HG03280 (cell line): Measurements from ENCODE around the gene RNU5D-1.
"Not testable (repeated sequence)": the region's sequence is repeated elsewhere in the genome, so short reads cannot be mapped to it uniquely, and the experiment has no call there.

ENCODE experiments used
- ATAC-seq: cut with Tn5 transposase; IDR thresholded peaks from one replicate; pipeline ENCODE4 v1.9.1; 2021; ENCODE audit warnings: mild to moderate bottlenecking, moderate library complexity; ENCODE audit not compliant: unreplicated experiment

Gene RNU5D-1

DNA sequence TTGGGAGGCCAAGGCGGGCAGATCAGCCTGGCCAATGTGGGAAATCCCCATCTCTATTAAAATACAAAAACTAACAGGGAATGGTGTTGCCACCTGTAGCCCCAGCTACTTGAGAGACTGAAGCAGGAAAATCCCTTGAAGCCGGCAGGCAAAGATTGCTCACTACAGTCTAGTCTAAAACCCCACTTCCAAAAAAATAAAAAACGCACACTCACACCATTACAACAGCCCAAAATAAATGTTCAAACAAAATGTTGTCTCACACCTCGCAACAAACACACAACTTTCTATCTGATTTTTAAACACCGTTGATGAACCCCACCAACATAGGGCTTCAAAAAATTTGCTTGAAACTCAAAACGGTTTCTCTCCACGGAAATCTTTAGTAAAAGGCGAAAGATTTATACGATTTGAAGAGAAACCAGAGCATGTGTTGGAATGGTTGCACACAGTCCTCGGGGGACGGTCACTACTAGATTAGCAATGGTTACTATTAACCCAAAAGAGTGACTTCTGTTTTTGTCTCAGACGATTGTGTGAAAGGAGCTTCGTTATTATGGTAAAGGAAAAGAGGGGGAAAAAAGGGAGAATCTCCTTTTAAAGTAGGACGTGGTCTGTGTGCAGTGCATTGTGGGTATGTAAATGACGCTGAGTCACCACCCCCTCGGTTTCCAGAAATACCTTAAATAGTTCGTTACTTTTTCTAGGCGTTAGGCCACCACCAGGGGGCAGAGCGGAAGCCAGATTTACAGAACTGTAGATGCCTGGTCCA lies at the start of gene RNU5D-1:
RNU5D-1 (minus strand) TSS at position 430 of the 772 bp plus-strand sequence.
- peak; percentile 59 for ATAC-seq

DNA sequence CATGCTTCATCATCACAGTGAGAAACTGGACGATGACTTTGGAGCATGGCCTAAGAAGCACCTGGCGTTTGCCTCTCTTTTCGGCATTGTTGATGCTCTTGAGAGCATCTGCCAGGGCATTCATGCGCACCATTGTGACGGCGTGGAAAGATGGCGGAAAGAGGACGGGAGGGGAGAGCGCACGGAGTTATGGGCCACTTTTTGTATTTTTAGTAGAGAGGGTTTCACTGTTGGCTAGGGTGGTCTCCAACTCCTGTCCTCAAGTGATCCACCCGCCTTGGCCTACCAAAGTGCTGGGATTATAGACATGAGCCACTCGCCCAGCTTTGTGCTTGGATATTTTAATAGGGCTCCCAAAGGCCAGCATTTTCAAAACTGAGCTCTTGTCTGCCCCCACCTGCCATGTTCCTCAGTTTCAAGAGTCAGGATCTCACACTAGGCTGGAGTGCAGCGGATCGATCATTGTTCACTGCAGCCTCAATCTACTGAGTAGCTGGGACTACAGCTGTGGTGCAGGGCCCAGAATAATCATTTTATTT lies 49.7 kb upstream of the RNU5D-1 start:
- ATAC-seq, result no peak

DNA sequence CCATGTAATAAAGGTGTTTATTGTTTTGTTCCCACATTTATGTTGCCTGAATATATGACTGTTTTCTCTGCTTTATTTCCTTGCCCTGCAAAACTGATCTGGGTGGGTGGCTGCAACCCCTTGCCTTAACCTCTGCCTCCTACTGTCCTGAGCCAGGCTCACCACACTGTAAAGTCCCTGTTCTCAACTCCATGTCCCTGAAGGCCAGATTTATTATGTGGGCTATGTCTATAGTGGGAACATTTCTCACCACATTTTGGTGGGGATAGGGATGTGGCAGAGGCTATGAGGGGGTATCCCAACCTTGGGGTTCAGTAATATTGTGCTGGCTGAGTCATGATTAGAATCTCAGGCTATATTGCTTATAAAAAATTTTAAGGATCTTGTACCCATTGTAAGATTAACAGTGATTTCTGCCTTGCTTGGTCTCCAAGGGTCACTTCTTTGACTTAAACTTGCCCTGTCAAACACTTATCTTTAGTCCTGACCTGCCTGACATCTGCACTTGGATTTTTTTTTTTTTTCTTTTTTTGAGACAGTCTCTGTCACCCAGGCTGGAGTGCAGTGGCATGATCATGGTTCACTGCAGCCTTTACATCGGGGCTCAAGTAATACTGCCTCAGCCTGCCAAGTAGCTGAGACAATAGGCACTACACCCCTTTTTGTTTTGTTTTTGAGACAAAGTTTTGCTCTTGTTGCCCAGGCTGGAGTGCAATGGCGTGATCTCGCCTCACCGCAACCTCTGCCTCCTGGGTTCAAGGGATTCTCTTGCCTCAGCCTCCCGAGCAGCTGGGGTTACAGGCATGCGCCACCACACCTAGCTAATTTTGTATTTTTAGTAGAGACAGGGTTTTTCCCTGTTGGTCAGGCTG lies 48.0 kb upstream of the RNU5D-1 start:
- ATAC-seq, result no peak

DNA sequence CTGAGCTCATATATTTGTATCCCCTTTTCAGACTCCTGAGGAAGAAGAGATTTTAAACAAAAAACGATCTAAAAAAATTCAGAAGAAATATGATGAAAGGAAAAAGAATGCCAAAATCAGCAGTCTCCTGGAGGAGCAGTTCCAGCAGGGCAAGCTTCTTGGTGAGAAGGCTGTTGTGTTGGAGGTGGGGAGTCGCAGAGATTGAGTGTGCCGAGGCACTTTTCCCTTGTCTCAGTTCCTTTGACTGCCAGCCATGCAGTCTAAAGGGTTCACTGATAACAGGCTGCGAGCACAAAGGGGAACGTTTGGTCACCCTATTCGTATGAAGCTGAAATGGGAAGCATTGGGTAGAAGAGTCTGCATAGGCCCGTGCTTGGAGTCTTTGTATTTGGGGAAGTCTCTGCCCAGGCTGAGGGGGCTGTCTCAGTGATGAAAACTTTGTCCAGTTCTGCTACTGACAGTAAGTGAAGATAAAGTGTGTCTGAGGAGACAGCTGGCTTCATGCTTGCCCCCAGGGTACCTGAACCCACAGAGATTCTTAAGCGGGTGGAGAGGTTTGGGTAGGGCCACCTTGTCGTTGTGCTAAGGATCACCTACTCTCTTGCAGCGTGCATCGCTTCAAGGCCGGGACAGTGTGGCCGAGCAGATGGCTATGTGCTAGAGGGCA lies 47.1 kb upstream of the RNU5D-1 start:
- ATAC-seq, result no peak

DNA sequence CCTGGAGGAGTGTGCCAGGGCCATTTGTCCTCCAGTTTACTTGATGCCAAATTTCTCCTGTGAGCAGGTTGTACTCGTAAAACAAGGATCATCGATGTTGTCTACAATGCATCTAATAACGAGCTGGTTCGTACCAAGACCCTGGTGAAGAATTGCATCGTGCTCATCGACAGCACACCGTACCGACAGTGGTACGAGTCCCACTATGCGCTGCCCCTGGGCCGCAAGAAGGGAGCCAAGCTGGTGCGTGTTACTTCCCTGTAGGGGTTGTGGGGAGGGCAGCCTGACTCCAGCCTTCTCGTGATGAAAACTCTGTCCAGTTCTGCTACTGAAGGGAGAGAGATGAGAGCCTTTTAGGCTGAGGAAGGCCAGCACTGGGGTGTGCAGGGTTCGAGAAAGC lies 46.6 kb upstream of the RNU5D-1 start:
- no peak for ATAC-seq

DNA sequence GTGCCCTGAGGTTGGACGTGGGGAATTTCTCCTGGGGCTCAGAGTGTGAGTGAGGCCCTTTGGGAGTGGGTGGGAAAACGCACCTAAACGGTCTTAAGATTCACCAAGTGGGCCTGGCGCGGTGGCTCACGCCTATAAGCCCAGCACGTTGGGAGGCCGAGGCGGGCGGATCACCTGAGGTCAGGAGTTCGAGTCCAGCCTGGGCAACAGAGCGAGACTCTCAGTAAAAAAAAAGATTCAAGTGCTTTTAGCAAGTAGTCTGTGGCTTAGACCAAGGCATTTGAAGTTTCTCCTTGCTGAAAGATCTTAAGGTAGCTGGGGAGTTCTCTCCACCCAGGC lies 45.7 kb upstream of the RNU5D-1 start:
- no peak for ATAC-seq

DNA sequence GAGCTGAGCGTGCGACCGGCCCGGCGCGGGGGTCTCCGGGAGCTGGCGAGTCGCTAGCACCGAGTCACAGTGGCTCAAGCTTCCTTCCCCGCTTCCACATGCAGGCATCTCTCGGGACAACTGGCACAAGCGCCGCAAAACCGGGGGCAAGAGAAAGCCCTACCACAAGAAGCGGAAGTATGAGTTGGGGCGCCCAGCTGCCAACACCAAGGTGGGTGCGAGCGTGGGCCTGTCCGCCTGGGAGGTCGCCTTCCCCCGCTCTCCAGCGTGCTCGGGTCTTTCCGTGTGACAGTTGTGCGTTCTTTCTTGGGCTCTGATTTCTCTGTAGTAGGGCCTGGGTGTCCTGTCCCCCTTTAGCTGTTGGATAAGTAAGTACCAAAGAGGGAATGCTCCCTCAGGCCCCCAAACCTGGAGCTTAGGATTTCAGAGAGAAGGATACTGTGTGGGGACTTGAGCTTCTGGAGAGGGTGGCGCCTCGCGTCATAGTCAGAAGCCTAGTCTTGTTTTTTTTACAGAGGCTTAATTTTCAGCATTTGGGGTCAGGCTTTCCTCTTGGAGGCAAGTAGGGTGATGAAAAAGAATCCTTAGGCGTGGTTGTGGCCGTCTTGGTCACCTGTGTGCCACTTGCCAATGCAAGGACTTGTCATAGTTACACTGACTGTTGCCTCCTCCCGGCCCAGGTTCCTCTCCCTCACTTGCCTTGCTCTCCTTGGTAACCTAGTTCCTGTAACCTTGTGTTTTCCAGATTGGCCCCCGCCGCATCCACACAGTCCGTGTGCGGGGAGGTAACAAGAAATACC lies 45.2 kb upstream of the RNU5D-1 start:
- ATAC-seq, result peak; percentile 8

DNA sequence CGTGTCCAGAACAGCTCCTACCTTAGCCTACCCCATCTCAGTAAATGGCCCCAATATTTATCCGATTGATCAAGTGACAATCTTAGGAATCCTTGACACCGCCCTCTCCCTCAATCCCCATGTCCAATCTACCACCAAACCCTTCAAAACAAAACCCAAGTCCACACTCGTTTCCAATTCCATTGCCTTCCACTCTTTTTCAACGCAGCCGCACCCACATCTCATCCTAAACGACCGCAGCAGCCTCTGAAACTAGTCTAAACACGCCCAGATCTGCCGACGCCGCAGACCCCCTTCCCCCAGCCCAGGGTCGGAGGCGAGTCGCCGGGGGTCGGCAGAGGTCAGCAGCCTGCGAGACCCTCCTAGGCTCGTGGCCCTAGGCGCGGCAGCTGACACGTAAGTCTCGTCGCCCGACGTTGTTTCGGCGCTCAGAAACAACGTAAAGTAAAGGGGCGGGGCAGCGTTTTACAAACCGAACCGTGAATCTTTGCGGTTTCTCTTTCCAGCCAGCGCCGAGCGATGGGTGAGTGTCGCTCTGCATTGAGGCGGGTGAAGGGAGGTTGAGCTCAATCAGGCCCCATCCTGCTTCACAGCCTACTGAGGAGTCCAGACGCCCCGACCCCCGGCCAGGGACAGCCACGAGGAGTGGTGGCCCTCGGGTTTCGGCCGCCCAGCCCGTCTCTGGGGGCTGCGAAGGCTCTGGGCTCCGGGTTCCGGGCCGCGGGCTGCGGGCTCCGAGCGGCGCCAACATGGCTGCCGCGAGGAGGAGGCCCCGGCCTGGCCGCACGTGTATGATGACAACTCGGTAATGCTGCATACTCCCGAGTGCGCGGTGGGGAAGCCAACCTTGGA lies 44.3 kb upstream of the RNU5D-1 start, which contains the start of gene RPS8:
RPS8 (plus strand) TSS at position 463 of the 852 bp plus-strand sequence; CDS start at position 520, 57 bp downstream.
- ATAC-seq, result peak; percentile 79

DNA sequence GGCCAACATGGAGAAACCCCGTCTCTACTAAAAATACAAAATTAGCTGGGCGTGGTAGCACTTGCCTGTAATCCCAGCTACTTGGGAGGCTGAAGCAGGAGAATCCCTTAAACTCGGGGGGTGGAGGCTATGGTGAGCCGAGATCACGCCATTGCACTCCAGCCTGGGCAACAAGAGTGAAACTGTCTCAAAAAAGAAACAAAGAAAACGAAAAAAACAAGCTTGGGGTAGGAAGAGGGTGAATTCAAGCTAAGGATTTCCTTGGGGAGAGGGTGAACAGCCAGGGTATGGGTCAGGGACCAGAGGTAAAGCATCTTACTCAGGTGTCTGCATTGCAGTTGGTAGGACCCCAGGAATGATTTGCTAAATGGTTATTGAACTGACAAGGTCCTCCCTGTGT lies 35.5 kb upstream of the RNU5D-1 start:
- not testable (repeated sequence) for ATAC-seq

DNA sequence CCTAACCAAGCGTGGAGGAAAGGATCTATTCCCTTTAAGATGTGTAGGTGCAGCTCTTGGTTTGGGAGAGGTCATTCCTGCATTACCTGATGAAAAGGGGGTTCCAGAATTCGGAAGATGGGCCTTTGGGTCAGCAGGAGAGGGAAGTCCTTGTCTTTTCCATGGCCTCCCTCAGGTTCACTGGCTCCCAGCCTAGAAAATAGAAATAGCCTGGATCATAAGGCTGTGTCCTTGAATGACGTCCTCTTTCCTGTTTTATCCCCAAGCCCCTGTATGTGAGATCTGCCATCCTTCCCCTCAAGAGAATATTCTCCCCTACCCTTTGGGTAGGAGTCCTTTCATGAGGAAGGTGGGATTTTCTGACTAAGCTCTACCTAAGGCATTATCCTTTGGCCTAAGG lies 29.9 kb upstream of the RNU5D-1 start:
- ATAC-seq, result no peak

DNA sequence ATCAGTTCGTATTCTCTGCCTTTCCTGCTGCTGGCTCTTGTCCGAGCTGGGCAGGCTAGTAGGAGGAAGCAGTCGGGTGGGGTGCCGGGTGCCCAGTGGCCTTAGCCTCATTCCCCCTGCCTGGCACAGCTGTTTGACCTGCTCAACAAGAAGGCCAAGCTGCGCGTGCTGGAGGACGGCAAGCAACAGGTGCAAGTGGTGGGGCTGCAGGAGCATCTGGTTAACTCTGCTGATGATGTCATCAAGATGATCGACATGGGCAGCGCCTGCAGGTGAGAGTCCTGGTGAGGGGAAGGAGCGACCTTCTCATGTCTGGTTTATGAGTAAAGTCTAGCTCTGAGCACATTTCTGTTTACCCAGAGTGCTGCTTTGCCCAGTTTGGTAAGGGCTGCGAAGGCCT lies 28.1 kb upstream of the RNU5D-1 start:
- ATAC-seq, result no peak

DNA sequence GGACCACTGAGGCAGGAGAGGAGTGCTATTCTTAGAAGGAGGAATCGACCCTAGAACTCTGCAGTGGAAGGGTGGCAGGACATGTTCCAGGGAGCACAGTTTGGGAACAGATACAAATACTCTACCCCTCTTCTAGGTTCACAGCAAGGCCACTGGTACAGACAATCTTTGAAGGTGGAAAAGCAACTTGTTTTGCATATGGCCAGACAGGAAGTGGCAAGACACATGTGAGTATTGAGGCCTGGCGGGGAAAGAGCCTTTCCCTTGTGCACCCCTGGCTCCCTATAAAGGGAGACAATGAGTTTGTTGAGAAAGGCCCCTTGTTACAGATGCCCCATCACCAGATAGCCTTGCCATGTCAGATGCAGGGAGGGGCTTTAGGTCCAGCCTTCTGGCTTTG lies 26.4 kb upstream of the RNU5D-1 start:
- ATAC-seq, result no peak

DNA sequence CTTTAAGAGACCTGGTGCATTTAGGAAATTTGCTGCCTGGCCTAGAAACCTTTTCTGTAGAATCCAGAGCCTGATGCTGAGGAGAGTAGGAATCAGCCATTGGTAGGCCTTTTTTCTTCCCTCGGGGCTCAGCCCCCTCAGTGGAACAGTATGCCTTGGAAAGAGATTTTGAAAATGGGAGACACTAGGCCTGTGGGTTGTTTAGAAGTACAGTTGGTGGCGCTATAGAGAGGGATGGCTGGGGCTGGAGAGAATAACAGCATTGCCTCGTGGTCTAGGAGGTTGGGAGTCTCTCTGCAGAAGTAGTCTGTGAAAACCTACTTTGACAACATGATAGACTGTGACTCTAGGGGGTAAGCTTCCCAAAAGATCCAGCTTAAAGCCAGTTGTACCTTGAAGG lies 16.9 kb upstream of the RNU5D-1 start:
- no peak for ATAC-seq

DNA sequence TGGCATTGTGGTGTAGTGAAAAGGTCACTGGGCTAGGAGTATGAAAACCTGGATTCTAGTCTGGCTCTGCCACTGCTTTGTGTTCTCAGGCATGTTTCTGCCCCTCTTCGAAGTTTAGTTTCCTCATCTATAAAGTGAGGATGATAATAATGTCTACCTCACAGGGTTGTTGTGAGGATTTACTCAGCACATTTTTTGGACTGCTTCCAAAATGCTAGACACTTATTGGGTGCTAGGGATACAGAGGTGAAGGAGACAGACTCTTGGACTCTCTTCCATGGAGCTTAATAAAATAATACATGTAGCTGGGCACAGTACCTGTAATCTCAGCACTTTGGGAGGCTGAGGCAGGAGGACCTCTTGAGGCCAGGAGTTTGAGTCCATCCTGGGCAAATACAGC lies 12.2 kb upstream of the RNU5D-1 start:
- ATAC-seq, result no peak

DNA sequence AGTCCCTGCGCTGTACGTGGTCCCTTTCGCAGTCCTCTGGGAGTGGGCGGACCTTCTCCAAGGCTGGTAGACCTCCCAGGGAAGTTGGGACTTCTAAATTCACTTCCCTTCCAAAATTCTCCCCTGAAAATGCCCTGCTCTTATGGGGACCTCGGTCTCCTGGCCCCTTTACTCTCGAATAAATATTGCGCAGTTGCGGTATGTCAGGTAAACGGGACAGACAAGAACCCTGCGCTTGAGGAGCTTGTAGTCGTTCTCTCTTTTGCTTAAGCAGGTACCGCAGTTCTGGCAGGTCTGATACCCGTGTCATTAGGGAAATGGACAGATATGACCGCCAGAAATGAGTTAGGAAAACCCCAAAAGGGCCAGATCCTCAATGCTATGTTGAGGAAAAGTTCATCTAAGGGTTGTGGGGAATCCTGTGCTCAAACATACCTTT lies 9.2 kb upstream of the RNU5D-1 start:
- ATAC-seq, result peak; percentile 4

DNA sequence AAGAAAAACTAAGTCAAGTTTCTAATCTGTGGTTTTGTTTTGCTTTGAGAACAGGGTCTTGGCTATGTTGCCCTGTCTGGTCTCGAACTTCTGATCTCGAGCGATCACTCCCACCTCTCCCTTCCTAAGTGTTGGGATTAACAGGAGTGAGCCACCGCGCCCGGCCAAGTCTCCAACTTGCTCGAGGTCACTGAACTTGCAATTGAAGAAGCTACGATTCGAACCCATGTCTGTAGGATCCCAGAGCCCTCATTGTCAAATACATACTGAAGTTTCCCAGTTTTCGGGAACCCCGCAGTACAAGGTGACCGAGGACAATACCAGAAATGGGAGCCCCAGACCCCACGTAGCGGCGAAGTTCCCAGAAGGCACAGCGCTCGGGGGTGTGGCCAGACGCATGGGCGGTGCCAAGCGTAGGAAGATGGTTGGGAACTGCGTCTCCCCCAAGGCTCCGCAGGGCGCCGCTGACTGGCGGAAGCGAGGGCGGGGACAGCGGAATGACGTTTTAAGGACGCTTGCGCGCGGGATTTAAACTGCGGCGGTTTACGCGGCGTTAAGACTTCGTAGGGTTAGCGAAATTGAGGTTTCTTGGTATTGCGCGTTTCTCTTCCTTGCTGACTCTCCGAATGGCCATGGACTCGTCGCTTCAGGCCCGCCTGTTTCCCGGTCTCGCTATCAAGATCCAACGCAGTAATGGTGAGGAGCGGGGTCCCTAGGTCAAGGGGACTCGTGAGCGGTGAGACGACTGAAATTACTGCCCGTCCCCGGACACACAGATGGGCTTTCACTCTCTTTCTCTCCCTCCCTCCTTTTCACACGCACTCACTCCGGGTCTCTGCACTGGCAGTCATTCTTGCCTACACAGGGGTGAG lies 8.6 kb upstream of the RNU5D-1 start, which contains the start of gene KIF2C:
KIF2C (plus strand) TSS at position 531 of the 872 bp plus-strand sequence; CDS start at position 627, 96 bp downstream.
- ATAC-seq, result peak; percentile 99

DNA sequence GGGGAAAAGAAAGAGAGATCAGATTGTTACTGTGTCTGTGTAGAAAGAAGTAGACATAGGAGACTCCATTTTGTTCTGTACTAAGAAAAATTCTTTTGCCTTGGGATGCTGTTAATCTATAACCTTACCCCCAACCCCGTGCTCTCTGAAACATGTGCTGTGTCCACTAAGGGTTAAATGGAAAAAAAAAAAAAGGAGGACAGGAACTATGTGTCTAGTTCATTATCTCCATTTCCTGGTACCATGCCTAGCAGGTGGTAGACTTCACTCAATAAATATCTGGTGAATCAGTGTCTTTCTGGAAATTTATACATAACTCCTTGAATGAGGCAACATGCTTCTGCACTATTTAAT lies 8.0 kb upstream of the RNU5D-1 start:
- ATAC-seq, result not testable (repeated sequence)

DNA sequence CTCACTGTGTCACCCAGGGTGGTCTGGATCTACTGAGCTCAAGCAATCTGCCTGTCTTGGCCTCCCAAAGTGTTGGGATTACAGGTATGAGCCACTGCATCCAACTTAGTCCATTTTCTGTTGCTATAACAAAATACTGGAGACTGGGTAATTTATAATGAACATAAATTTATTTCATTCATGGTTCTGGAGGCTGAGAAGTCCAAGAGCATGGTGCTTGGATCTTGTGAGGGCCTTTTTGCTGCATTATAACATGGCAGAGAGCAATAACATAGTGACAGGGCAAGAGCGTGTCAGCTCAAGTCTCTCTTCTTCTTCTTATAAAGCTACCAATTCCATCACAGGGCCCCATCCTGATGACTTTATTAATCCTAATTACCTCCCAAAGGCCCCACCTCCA lies 5.0 kb upstream of the RNU5D-1 start:
- no peak for ATAC-seq
